Stimulated activated CD4-positive, alpha-beta T cell treated with anti-CD3 and anti-CD28 coated beads, Interleukin-2, amount 100 ng/mL, for 24 hours (primary cell): ENCODE results near the gene CRHBP.
"Not testable (repeated sequence)": the region's sequence is repeated elsewhere in the genome, so short reads cannot be mapped to it uniquely, and the experiment has no call there.

Experiments
- DNase-seq, 2 donors: peaks; one replicate each; pipeline ENCODE4 v3.0.0-alpha.2; 2020

CRHBP gene, protein sequence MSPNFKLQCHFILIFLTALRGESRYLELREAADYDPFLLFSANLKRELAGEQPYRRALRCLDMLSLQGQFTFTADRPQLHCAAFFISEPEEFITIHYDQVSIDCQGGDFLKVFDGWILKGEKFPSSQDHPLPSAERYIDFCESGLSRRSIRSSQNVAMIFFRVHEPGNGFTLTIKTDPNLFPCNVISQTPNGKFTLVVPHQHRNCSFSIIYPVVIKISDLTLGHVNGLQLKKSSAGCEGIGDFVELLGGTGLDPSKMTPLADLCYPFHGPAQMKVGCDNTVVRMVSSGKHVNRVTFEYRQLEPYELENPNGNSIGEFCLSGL

DNA sequence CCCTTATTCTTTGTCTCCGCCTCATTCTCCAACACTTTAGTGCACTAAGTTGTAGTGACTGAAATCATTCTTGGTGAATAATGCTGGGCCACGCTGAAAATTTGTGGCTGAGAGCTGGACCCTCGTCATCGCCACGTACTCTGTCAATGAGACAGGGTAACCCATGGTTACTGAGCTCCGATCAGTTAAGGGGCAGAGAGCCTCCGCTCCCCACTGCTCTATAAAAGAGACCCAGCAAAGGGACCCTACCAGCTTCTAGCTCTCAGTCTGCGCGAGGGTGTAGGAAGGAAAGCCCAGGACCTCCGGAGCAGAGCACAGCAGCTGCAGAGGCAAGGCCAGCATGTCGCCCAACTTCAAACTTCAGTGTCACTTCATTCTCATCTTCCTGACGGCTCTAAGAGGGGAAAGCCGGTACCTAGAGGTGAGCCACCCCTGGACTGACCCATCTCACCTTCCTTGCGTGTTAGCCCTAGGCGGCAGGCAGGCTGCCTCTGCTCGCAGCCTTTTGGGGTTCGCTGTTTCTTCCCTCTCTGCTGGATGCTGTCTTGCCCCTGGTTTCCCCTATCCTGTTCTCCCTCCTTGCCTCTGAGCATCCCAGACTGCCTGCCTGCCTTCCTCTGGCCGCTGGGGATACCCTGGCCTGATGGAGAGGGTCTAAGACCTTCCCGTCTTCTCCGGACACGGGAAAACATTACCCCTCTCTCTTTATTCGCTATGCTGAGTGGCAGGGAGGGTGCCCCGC, at the start of gene CRHBP:
Gene CRHBP (plus strand): TSS at position 251 of the 742 bp plus-strand sequence. CDS start 90 bp downstream, at position 341.
- no peak for DNase-seq

DNA sequence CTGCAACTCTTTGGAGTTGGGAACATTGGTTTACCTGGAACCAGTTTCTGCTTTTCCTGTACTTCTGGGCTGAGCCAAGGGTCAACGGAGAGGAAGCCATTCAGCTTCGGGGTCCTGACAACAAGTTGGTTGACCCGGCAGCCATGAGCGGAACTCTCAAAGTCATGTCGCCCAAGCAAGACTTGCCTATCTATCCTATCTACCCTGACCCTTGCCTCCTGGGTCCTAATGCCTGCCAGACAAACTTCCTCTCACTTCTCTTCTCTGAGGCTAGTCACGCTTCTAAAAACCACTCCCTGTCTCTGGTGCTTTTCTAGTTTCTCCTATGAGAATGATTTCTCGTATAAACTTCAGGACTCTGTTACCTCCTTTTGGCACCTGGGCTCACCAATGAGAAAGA, 44.7 kb upstream of the CRHBP start:
- DNase-seq: no peak

DNA sequence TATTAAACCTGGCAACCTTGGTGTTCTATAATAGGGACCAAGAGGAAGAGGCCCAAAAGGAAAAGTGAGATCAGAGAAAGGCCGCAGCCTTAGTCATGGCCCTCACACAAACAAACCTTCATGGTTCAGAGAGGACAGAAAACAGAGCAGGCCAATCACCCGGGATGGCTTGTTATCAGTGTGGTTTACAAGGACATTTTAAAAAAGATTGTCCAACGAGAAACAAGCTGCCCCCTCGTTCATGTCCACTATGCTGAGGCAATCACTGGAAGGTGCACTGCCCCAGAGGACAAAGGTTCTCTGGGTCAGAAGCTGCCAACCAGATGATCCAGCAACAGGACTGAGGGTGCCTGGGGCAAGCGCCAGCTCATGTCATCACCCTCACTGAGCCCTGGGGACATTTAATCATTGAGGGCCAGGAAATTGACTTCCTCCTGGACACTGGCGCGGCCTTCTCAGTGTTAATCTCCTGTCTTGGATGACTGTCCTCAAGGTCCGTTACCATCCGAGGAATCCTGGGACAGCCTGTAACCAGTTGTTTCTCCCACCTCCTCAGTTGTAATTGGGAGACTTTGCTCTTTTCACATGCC, 42.4 kb upstream of the CRHBP start:
- DNase-seq: not testable (repeated sequence)

DNA sequence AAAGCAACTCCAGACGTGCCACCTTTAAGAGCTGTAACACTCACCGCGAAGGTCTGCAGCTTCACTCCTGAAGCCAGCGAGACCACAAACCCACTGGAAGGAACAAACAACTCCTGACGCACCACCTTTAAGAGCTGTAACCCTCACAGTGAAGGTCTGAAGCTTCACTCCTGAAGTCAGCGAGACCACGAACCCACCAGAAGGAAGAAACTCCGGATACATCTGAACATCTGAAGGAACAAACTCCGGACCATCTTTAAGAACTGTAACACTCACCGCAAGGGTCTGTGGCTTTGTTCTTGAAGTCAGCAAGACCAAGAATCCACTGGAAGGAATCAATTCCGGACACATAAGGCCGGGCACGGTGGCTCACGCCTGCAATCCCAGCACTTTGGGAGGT, 38.2 kb upstream of the CRHBP start:
- DNase-seq: not testable (repeated sequence)

DNA sequence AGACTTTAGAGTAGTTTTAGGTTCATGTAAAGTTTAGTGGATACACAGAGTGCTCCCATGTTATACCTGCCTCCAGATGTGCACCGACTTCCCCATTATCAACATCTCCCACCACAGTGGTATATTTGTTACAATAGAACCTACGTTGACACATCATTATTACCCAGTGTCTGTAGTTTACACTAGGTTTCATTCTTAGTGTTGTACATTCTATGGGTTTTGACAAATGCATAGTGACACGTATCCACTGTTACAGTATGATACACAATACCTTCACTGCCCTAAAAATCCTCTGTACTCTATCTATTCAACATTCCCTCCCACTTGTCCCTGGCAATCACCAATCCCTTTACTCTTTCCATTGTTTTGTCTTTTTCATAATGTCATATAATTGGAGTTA, 34.3 kb upstream of the CRHBP start:
- DNase-seq: no peak

DNA sequence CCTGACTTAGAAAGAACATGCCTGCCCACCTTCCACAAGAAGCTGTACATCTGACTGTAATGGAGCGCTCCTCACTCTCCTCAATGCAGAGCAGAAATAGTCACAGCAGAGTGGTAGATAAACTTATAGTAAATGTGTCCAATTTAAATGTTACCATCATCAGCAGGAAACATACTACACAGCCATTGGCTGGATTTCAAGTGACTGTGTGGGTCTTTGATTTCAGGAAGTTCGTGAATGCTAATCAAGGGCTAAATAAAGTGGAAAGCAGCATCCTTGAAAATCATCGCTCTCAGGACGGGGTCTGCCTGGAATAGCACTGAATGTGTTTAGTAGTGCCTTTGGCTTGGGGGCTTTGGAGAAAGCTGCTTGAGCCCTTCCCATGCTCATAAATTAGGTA, 32.4 kb upstream of the CRHBP start:
- no peak for DNase-seq

DNA sequence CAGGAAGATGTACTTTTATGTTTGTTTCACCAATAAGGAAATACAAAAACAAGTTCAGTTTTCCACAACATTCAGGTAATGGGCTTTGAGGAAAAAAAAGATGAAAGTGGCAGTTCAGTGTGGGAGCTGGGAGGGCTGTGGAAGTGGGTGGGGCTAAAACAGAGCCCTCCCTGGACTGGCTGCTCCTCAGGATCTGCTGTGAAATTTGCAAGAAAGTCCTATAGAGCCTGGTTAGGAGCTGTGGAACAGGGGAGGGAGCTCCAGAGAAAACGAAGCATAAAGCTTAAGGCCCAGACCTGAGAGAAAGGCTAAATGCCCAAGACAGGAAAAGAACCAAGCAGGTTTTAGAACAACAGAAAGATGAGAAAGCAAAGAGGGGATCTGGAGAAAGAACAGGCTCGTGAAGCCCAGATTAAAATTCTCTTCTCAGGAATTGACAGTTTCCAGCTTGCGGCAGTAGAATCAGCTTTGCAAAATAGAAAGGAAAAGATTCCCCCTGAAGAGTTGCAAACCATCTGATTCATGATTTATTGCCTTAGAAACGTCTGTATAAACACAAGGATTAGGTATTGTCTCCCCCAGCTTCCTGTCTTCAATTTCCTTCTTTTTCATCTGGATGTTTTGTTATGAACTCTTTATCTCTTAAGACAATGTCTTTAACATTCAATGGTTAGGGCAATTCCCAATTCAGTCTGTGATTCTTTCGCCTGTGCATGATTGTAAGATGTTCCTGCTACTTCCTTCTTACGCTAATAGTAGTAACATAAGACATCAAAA, 26.3 kb upstream of the CRHBP start:
- no peak for DNase-seq

DNA sequence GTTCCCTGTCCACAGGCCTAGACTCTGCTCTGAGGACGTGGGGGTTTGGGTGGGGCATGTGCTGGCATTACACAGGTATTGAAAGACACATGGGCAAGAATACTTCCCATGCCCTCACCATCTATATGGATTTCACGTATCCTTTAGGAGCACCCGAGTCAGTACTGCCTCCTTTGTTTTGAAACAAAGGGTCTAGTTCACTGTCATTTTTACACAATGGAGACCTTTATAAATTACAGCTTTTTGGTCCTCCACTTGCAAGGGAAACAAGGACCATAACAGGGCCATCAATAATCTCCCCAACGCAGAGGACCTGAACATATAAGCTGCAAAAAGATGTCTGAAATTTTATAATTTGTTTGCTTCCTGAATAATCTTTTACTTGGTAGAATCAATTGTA, 24.9 kb upstream of the CRHBP start:
- DNase-seq: no peak

DNA sequence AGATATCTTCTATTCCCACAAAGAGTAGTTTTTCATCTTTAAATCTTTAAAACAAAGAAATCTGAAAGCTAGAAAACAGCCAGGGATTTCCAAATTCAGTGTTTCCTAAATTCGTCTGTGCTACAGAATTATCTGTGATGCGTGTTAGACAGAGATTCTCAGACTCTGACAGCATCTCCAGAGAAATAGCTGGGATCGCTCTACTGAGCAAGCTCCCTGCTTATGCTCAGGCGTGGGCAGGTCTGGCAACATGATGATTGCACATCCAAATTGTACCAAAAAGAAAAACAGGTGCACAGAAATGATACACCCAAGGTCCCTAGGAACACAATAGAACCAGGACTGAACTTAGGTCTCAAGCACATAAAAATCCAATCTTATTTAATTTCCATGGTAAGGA, 22.8 kb upstream of the CRHBP start:
- no peak for DNase-seq

DNA sequence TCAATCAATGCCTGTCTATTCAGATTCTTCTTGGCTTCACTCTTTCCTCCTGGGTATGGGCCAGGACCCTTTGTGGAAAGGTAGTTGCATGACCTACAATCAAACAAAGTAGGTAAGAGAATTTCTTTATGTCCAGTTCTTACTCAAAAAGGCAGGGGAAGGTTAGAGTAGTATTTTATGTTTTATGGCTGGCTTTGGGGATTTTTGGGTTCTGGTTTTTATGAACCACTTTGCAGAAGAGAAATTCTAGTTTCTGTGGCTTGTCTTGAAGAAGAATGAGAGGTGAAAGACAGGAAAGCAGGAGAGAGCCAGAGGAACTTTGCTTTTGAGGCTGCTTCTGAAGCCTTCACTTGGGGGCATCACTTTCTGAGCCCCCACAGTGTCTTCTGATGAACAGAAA, 14.7 kb upstream of the CRHBP start:
- DNase-seq: no peak

DNA sequence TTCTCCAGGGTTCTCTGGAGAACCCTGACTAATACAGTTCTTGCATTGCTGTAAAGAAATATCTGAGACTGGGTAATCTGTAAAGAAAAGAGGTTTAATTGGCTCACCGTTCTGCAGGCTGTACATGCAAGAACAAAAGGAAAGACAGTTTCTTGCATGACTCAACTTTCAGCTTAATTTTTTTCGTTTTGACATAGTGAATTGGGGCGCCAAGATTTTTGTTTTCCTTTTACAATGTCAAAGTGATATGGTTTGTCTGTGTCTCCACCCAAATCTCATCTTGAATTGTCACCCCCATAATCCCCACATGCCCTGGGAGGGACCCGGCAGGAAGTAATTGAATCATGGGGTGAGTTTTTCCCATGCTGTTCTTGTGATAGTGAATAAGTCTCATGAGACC, 11.8 kb upstream of the CRHBP start:
- no peak for DNase-seq

DNA sequence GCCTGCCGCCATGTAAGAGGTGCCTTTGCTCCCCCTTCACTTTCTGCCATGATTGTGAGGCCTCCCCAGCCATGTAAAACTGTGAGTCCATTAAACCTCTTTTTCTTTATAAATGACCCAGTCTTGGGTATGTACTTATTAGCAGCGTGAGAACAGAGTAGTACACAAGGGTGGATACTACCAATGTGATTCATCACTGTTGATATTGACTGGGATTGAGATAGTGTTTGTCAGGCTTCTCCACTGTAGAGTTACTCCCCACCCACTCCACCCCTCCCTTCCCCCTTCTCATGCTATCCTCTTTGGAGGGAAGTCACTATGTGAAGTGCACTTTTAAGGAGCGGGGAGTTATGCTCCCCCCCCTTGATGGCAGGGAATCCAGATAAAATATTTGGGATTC, 11.4 kb upstream of the CRHBP start:
- DNase-seq: no peak

DNA sequence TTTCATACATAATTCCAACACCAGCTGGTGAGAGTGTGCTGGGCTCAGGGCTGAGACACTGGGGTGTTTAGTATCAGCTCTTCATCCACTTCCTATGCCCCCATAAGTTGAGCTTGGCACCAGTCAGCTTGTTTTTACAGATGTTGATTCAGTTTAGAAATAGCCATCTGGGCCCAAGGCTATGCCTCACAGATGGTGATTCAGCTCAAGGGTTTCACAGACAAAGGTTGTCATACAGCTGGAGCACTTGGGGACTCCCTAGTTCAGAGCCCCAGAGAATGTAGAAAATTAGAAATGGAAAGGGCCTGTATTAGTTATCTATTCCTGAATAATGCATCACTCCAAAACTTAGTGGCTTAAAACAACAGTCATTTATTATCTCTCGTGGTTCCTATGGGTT, 10.3 kb upstream of the CRHBP start:
- no peak for DNase-seq

DNA sequence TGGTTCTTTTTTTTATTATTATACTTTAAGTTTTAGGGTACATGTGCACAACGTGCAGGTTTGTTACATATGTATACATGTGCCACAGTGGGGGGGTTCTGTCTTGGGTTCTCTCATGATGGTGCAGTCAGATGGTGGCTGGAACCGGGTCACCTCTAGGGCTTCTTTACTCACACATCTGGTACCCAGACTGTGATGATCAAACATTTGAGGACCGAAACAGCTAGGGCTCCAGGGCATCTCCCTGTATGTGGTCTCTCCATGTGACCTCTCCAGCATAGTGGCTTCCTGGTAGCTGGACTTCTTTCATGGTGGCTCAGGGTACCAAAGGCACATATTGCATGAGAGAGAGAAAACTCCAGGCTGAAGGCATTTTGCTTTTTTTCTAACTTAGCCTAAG, 9.8 kb upstream of the CRHBP start:
- DNase-seq: no peak

DNA sequence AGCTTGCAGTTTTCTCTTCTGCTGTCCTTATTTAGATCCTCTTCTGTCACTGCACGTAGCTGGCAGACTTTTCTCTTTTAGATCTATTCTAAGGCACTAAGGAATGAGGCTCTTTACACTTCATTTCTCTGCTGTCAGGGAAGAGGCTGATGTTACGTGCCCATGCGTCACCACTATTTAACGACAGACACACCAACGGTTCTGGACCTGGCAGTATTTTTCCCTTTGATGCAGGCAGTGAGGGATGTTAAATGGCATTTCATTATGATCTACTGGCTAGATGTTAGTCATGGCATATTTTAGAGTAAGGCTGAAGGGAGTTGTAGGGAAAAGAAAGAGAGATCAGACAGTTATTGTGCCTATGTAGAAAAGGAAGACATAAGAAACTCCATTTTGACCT, 8.2 kb upstream of the CRHBP start:
- DNase-seq: no peak

DNA sequence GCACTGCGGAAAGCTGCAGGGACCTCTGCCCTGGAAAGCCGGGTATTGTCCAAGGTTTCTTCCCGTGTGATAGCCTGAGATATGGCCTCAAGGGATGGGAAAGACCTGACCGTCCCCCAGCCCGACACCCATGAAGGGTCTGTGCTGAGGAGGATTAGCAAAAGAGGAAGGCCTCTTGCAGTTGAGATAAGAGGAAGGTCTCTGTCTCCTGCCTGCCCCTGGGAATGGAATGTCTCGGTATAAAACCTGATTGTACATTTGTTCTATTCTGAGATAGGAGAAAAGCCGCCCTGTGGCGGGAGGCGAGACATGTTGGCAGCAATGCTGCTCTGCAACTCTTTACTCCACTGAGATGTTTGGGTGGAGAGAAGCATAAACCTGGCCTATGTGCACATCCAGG, 7.6 kb upstream of the CRHBP start:
- DNase-seq: not testable (repeated sequence)

DNA sequence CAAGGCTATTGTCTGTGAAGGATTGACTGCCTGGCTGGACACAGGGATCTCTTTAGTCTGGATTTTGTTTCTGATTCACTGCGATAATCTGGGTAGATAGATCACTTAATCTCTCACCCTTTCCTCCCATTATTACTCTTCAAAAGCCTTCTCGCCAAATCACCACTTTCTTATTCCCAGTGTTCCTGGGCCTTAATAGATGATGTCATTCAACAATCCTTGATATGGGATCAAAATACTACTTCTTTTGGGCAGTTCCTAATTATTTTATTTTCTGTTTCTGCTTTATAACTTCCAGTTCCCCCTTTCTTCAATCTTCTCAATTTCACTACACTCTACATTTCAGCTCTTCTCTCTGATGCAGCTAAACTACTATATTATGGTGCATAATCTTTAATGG, 6.8 kb upstream of the CRHBP start:
- no peak for DNase-seq

DNA sequence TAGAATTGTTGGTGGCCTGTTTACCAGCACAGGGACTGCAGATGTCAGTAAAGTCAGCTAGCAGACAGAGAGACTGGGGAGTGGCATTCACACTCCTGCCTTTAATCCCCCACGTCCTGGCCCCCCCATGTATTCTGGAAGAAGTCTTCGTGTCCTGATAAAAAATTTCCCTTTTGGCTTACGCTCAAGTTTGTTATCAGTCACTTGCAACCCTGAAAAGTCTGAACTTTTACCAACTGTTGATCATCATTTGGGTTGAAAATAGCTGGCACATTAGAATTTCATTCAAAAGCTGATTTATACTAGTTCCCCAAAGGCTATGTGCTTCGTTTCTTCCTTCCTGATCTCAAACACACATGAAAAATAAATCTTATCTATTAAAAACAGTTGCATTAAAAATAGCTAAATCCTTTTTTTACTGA, 5.8 kb upstream of the CRHBP start:
- no peak for DNase-seq

DNA sequence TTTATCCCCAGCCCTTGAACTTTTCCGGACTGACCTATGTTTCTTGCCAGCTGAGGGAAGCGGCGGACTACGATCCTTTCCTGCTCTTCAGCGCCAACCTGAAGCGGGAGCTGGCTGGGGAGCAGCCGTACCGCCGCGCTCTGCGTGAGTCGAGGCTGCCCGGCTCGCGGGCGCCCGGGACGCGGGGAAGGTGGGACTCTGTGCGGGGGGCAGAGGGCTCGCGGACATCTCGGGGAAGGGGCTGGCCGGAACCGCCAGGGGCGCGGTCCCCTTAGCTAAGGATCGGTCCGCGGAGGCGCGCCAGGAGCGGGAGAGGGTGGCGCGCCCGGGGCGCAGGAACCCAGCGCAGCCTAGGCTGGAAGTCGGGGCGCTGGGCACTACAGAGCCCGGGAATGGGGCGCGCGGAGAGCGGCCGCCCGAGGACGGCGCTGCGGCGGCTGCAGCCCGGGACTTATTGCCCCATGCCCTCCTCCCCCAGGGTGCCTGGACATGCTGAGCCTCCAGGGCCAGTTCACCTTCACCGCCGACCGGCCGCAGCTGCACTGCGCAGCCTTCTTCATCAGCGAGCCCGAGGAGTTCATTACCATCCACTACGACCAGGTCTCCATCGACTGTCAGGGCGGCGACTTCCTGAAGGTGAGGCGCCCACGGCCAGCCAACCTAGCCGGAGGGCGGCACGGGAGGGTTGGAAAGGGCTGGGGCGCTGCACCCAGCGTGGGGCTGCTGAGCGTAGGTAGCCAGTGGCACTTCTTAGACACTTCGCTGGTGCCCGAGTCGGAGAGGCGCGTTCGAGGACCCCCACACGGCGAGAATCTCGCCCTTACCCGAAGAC, 922 bp downstream of the CRHBP start:
- DNase-seq: peak in 1 of 2 donors; percentile 11

DNA sequence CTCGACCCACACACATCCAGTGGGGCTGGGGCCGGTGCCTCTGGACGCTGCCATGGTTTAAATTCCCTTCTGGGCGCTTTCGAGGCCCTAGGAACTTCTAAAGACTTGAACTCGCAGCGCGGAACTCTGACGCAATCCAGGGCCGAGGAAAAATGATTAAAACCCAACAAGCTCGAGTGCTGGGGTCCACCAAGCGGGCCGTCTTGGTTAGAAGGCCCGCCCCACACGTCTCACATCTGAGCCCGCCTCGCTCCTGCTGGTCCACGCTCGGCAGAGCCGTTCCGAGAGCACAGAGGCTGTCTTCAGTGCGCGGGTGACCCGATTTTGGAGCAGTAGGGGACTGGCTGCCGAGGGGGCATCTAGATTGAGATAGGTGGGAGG, 1.5 kb downstream of the CRHBP start:
- peak in 1 of 2 donors; percentile 2 for DNase-seq

DNA sequence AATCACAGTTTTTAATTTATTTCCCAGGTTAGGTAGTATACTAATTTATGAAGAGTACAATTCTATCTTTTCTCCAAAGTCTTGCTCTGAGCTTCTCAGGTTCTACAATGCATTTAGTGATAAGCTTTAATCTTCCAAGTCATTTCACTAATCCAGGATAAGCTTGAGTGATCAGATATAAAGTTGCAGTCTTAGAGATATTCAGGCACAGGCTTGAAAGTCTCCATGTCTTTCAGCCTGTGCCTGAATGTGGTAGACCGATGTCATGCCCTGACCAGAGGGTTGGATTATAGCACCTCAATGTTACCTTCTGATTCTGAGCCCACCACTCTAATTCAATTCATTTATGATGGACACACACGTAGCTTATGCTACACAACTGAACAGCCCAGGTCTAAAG, 3.2 kb downstream of the CRHBP start:
- DNase-seq: no peak

DNA sequence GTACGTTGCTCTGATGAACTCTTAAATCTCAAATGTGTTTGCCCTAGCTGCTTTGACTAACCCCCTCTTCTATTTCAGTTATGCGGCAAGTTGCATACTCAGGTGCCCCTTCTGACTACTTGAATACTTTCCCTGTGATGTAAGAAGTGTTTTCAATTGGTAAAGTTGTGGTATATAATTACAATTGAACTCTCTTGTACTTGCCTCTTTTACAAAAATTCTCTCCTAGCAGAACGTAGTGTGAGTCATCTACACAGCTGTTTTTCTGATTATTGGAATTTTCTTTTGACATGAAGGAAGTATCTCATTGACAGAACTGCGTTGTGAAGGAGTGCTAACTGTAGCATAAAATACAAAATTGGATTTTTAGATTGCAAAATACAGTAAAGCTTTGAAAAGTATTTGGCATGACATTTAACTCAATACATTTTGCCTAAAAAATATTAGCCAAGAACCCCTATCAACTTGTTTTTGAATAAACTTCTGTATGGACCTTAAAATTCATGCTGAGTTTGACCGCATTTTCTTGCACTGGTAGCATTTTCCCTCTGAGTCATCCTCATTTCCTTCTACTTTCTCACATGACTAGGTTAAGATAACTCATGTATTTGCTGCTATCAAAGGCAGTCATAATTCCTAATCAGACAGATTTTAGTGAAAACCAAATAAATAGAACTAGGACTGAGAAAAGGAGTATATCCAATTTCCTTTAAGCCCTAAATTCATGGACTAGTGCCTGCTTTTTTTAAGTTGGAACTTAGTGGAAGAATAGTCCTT, 6.3 kb downstream of the CRHBP start:
- no peak for DNase-seq
